Measurements from ENCODE around the gene PCP2. TPM values are rescaled to one million over a fixed set of nuclear protein-coding genes. Genes with fewer than 3 reads are reported as not detected.

The PCP2 gene
- total RNA-seq, 4 donors from 2014 or later = 2.3 to 13.4 (median 7.8) TPM; not detected in 1

DNA sequence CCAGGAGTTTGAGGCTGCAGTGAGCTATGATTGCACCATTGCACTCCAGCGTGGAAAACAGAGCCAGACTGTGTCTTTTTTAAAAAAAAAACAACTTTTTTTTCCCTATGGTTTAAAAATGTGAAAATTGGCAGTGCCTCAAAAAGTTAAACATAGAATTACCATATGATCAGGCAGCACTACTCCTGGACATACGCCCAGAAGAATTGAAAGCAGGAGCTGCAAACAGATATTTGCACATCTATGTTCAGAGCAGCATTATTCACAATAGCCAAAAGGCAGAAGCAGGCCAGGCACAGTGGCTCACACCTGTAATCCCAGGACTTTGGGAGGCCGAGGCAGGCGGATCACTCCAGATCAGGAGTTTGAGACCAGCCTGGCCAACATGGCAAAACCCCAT, 31.6 kb upstream of the PCP2 start:
- DNase-seq = no peak
- H3K36me3 ChIP-seq = no peaks in the 10 kb centered on the region
- H3K27ac ChIP-seq = no peak overlapping the region
- no peak overlapping the region for H3K4me3 ChIP-seq
- no peak for TF ChIP-seq POLR2A (IDR thresholded peaks at IDR 0.05)
- TF ChIP-seq, protein P1, sequence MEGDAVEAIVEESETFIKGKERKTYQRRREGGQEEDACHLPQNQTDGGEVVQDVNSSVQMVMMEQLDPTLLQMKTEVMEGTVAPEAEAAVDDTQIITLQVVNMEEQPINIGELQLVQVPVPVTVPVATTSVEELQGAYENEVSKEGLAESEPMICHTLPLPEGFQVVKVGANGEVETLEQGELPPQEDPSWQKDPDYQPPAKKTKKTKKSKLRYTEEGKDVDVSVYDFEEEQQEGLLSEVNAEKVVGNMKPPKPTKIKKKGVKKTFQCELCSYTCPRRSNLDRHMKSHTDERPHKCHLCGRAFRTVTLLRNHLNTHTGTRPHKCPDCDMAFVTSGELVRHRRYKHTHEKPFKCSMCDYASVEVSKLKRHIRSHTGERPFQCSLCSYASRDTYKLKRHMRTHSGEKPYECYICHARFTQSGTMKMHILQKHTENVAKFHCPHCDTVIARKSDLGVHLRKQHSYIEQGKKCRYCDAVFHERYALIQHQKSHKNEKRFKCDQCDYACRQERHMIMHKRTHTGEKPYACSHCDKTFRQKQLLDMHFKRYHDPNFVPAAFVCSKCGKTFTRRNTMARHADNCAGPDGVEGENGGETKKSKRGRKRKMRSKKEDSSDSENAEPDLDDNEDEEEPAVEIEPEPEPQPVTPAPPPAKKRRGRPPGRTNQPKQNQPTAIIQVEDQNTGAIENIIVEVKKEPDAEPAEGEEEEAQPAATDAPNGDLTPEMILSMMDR (IDR thresholded peaks at IDR 0.05) = no peak
- H3K4me1 ChIP-seq = no peaks in the 10 kb centered on the region
- no peaks in the 10 kb centered on the region for H3K27me3 ChIP-seq
- no peaks in the 10 kb centered on the region for H3K9me3 ChIP-seq

DNA sequence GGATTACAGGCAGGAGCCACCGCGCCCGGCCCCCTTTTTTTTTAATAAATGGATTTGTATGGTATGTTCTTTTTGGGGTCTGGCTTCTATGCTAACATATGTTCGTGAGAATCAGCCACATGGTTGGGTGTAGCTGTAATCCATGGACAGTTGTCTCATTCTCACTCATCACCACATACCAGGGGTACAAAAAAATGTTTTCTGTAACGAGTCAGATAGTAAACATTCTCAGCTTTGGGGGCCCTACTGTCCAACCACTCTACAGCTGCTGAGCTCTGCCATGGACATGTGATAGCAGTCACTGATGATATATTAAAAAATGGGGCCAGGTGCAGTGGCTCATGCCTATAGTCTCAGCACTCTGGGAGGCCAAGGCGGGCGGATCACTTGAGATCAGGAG, 30.2 kb upstream of the PCP2 start:
- H3K36me3 ChIP-seq = no peaks in the 10 kb centered on the region
- no peak overlapping the region for H3K4me3 ChIP-seq
- H3K27ac ChIP-seq = no peak overlapping the region
- no peak for TF ChIP-seq POLR2A (IDR thresholded peaks at IDR 0.05)
- TF ChIP-seq, protein P1 (IDR thresholded peaks at IDR 0.05) = no peak
- no peak for DNase-seq
- no peaks in the 10 kb centered on the region for H3K27me3 ChIP-seq
- no peaks in the 10 kb centered on the region for H3K9me3 ChIP-seq
- no peaks in the 10 kb centered on the region for H3K4me1 ChIP-seq

DNA sequence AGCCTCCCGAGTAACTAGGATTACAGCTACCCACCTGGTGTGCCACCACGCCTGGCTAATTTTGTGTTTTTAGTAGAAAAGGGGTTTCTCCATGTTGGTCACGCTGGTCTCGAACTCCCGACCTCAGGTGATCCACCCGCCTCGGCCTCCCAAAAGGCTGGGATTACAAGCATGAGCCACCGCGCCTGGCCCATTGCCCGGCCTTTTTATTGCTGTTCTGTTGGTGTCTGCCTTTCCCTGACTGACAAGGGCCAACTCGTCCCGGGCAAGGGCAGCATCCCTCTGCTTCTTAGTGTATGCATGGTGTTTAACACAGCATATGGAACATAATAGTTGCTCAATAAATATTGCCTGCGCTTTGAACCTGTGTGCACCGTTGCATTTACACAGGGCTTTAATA, 29.1 kb upstream of the PCP2 start:
- no peak for DNase-seq
- no peak overlapping the region for H3K27ac ChIP-seq
- H3K36me3 ChIP-seq = no peaks in the 10 kb centered on the region
- no peaks in the 10 kb centered on the region for H3K27me3 ChIP-seq
- no peaks in the 10 kb centered on the region for H3K4me1 ChIP-seq
- H3K4me3 ChIP-seq = no peak overlapping the region
- TF ChIP-seq, protein P1 (IDR thresholded peaks at IDR 0.05) = no peak
- TF ChIP-seq POLR2A (IDR thresholded peaks at IDR 0.05) = no peak
- no peaks in the 10 kb centered on the region for H3K9me3 ChIP-seq

DNA sequence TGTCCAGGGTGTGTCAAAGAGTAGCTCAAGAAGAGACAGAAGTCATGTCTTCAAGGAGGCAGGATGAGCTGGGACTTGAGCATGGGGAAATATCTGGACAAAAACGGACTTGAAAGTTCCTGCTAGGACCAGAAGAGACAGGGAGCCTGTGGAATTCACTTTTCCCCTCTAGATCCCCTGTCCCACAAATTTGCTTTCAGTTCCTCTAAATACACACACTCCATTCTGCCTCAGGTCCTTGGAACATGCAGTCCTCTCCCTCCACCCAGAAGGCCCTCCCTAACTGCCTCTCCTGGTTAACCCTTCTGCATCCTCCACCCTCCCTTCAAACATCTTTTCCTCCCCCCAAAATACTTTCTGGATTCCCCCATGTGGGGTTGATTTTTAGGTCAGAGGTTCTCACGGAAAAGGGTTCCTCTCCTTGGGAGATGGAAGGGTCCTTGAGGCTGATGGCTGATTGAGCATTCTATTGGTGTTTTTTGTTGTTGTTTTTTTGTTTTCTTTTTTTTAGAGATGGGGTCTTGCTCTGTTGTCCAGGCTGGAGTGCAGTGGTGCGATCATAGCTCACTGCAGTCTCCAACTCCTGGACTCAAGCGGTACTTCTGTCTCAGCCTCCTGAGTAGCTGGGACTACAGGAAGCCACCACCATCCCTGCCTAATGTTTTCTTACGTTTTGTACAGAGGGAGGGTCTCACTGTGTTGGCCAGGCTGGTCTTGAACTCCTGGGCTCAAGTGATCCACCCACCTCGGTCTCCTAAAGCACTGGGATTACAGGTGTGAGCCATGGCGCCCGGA, 28.4 kb upstream of the PCP2 start:
- DNase-seq = no peak
- Histone ChIP-seq H3K4me1 (no peaks in the 10 kb centered on the region), H3K27me3 (no peaks in the 10 kb centered on the region), H3K9me3 (no peaks in the 10 kb centered on the region), H3K36me3 (no peaks in the 10 kb centered on the region), H3K4me3 (no peak overlapping the region), H3K27ac (no peak overlapping the region)
- TF ChIP-seq, protein P1 (IDR thresholded peaks at IDR 0.05) = no peak
- no peak for TF ChIP-seq POLR2A (IDR thresholded peaks at IDR 0.05)

DNA sequence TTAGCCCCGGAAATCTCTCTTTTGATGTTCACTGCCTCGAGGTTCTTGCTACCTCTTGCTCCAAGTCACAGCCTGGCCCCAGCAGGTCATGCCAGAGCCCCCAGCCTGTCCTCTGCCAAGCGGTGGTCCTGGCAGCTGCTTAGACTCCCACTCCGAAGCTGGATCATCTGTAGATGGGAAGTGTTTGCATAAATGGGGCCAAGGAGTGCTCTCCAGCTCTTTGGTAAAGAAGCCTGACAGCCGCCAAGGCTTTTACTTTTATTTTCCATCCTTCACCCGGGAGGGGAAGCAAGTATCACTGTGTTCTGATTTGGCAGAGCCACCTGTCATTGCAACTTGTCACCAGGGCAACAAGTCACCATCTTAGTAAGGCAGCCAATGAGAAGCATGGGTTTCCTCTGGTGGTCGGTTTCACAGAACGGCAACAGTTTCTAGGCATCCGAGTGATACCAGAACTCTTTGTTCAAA, 24.7 kb upstream of the PCP2 start:
- peak in 2 of 3 donors; percentile 63 to 72 for DNase-seq
- TF ChIP-seq, protein P1 (IDR thresholded peaks at IDR 0.05) = no peak
- TF ChIP-seq POLR2A (IDR thresholded peaks at IDR 0.05) = no peak
- no peaks in the 10 kb centered on the region for H3K9me3 ChIP-seq

More for the DNA sequence above, 24.7 kb upstream of the PCP2 start:
- Histone ChIP-seq H3K27ac (peak overlapping the region in 2 of 4 donors; percentile 57 to 67), H3K36me3 (no peaks in the 10 kb centered on the region), H3K4me3 (peak overlapping the region in 2 of 4 donors; percentile 24 to 32), H3K27me3 (no peaks in the 10 kb centered on the region), H3K4me1 (no peaks in the 10 kb centered on the region)

All from Peyer's patch (tissue), 4 donors.